ENCODE results near the gene PFN3. TPM values are rescaled to one million over a fixed set of nuclear protein-coding genes. Genes with fewer than 3 reads are reported as not detected.

Gene PFN3
- polyA plus RNA-seq, 1 of the 3 experiments (the other 2 are of a cell fraction): not detected

GRCh38 chr5:177428574-177429217 is 28.2 kb upstream of the PFN3 start:
- ChIA-PET POLR2A (interaction anchor here (1.2 to 1.8 kb wide), 4 partner anchors 12 to 24 kb away, joined by 3 to 5 read pairs (median 4); no protein-coding TSS in a partner anchor), CTCF (interaction anchor here (0.9 to 10.8 kb wide), 6 partner anchors 9 to 39 kb away, joined by 3 to 120 read pairs (median 10); no protein-coding TSS in a partner anchor)
- Histone ChIP-seq H3K4me2 (0 out of 2 replicates have a peak overlapping the region, but pooled peaks have one; percentile 7), H3K4me3 (ENCODE audit: low read depth in 2 of 2, low read length in 1 of 2) (no peak overlapping the region; a peak in 1 of 4 replicates), H3K4me1 (ENCODE audit: control insufficient read depth in 1 of 2, insufficient read depth in 2 of 2, low read depth in 1 of 2, low read length in 1 of 2) (peaks cover 5 to 33% of the 10 kb centered on the region in 2 experiments; a peak in 2 of 4 replicates), H3K9me3 (no peaks in the 10 kb centered on the region), H3K27me3 (ENCODE audit: insufficient read depth) (no peaks in the 10 kb centered on the region), H2AFZ (ENCODE audit: low read depth) (no peak overlapping the region), H3K36me3 (replicated peaks in 1 of 2; ENCODE audit: control insufficient read depth in 1 of 2, insufficient read depth in 2 of 2, low read length in 1 of 2) (peaks cover 0 to 26% of the 10 kb centered on the region in 2 experiments), H3K9me2 (no peaks in the 10 kb centered on the region), H3F3A (replicated peaks; ENCODE audit: insufficient read depth) (peaks cover 12% of the 10 kb centered on the region), H3K9ac (no peak overlapping the region), H4K20me1 (ENCODE audit: insufficient read depth) (0 out of 2 replicates have a peak, but pooled peaks cover 13% of the 10 kb centered on the region), H3K79me2 (ENCODE audit: insufficient read depth) (peaks cover 30% of the 10 kb centered on the region), H3K27ac (ENCODE audit: low read depth in 2 of 2, low read length in 1 of 2) (no peak overlapping the region)
- WGBS (ENCODE audit: low lambda C conversion rate): 96% methylated on average over 10 of the region's 10 CpGs
- no peak for TF ChIP-seq POLR2AphosphoS5 (IDR thresholded peaks at IDR 0.05; ENCODE audit: low read depth, low read length)
- TF ChIP-seq TEAD4 (IDR thresholded peaks at IDR 0.05; ENCODE audit: borderline replicate concordance, insufficient read depth): no peak
- no peak for TF ChIP-seq CHD2 (IDR thresholded peaks at IDR 0.05; ENCODE audit: low read length, partially characterized antibody)
- TF ChIP-seq FOSL2 (IDR thresholded peaks at IDR 0.05; ENCODE audit: borderline replicate concordance, low read depth): no peak
- TF ChIP-seq RAD21 (IDR thresholded peaks at IDR 0.05; ENCODE audit: low read length): no peak
- TF ChIP-seq NFIC (IDR thresholded peaks at IDR 0.05; ENCODE audit: borderline replicate concordance): no peak
- TF ChIP-seq, protein P1, sequence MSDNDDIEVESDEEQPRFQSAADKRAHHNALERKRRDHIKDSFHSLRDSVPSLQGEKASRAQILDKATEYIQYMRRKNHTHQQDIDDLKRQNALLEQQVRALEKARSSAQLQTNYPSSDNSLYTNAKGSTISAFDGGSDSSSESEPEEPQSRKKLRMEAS (IDR thresholded peaks at IDR 0.05; ENCODE audit: low read depth): no peak
- no peak for TF ChIP-seq SIN3A (IDR thresholded peaks at IDR 0.05; ENCODE audit: borderline replicate concordance, low read depth, low read length)
- TF ChIP-seq MEF2A (IDR thresholded peaks at IDR 0.05; ENCODE audit: borderline replicate concordance, low read depth): no peak
- TF ChIP-seq GABPA (IDR thresholded peaks at IDR 0.05; ENCODE audit: low read depth): no peak
- no peak for TF ChIP-seq CTCF (IDR thresholded peaks at IDR 0.05)
- no peak for TF ChIP-seq RFX5 (IDR thresholded peaks at IDR 0.05; ENCODE audit: low read length)
- TF ChIP-seq ELF1 (IDR thresholded peaks at IDR 0.05): no peak
- no peak for TF ChIP-seq USF2 (IDR thresholded peaks at IDR 0.05; ENCODE audit: borderline replicate concordance, low read depth, low read length)
- no peak for TF ChIP-seq YY1 (IDR thresholded peaks at IDR 0.05; ENCODE audit: low read depth)
- DNase-seq: no peak
